Esophagus squamous epithelium (tissue), 4 donors: ENCODE data around the gene PPIL4.

Source experiments
- CTCF ChIP-seq, 6 experiments: fragments of 450-650 bp in 4 of 6; fragments of 200-600 bp in 2 of 6; sonication (generic) in 2 of 6; IDR thresholded peaks; one replicate each; pipeline ENCODE4 v1.5.1; 2016 to 2019; ENCODE audit warnings: antibody characterized with exemption in 6 of 6, mild to moderate bottlenecking in 4 of 6, moderate library complexity in 4 of 6
- POLR2A ChIP-seq, 4 donors: fragments of 450-650 bp; IDR thresholded peaks; one replicate each; pipeline ENCODE4 v1.6.1; 2017; ENCODE audit warnings: antibody characterized with exemption in 4 of 4, mild to moderate bottlenecking in 4 of 4, moderate library complexity in 3 of 4

GRCh38 chr6:149458806-149459205, 87.0 kb downstream of the PPIL4 start:
- TF ChIP-seq POLR2A (IDR thresholded peaks at IDR 0.05) (no peak), CTCF (IDR thresholded peaks at IDR 0.05) (no peak)
